VCaP (cell line): Measurements from ENCODE around the gene SF1.

Experiments
- H3K27ac ChIP-seq: fragments of 450-650 bp; 2 replicates; pipeline ENCODE4 v1.5.1; 2017
- TF ChIP-seq, protein P1 (sequence below): fragments of 450-650 bp; conservative IDR thresholded peaks from 2 replicates; pipeline ENCODE4 v1.5.1; 2017; ENCODE audit warnings: mild to moderate bottlenecking, moderate library complexity

Gene SF1

DNA sequence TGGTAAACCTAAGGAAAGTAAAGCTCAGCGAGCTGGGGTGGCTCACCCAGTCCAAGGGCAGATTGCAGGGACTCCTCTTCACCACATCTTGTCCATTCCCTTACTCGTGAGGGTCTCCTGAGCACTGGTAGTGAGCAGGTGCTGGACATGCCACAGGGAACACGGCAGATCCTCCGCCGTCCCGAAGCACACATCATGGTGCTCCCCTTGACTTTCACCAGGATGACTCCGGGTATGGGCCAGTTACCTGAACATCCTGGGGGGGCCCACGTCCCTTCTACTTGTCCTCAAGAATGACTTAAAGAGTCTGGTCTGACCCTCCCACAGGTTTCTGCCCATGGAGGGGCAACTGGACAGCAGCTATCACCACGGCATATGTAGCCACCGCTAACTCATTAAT, 8.0 kb upstream of the SF1 start:
- peak overlapping the region; percentile 58 for H3K27ac ChIP-seq
- TF ChIP-seq, protein P1, sequence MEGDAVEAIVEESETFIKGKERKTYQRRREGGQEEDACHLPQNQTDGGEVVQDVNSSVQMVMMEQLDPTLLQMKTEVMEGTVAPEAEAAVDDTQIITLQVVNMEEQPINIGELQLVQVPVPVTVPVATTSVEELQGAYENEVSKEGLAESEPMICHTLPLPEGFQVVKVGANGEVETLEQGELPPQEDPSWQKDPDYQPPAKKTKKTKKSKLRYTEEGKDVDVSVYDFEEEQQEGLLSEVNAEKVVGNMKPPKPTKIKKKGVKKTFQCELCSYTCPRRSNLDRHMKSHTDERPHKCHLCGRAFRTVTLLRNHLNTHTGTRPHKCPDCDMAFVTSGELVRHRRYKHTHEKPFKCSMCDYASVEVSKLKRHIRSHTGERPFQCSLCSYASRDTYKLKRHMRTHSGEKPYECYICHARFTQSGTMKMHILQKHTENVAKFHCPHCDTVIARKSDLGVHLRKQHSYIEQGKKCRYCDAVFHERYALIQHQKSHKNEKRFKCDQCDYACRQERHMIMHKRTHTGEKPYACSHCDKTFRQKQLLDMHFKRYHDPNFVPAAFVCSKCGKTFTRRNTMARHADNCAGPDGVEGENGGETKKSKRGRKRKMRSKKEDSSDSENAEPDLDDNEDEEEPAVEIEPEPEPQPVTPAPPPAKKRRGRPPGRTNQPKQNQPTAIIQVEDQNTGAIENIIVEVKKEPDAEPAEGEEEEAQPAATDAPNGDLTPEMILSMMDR: no peak

DNA sequence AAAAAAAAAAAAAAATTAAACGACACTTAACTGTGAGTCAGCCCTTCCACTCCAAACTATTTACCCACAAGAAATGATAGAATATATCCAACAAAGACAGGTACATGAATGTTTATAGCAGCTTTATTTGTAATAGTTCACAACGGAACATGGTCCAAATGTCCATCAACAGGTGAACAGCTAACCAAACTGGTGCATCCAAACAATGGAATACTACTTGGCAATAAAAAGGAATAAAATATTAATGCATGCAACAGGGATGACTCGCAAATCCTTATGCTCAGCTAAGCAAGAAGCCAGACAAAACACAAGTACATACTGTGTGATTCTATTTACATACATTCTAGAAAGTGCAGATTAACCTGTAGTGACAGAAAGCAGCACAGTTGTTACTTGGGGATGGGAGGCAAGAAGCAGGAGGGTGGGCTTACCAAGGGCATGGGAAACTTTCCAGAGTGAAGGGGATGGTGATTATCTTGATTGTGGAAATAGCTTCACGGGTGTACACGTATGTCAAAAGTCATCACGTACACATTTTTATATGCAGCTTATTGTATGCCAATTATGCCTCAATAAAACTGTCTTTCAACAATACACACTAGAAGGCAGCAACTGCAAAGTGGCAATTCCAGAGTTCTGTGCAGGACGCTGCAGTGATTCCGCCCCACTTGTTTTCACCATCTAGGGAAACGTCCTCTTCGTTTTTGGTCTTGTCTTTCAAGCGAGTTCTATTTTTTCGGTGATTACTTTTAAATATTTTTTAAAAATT, 6.7 kb upstream of the SF1 start:
- TF ChIP-seq, protein P1: no peak; the same call in 1 of the 2 replicates
- H3K27ac ChIP-seq: peak overlapping the region; percentile 58

DNA sequence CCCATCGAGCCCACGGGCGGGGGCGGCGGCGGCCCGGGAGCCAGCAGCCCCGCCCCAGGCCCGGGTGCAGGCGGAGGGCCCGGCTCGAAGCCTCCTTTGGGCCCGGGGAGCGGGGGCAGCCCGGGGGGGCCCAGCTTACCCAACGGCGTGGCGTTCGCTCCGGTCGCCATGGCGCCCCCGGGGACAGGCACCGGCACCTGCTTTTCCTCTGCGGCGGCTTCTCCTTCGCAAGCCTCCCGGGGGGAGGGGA, 194 bp downstream of the SF1 start:
- peak overlapping the region; percentile 100 for H3K27ac ChIP-seq
- TF ChIP-seq, protein P1: no peak

DNA sequence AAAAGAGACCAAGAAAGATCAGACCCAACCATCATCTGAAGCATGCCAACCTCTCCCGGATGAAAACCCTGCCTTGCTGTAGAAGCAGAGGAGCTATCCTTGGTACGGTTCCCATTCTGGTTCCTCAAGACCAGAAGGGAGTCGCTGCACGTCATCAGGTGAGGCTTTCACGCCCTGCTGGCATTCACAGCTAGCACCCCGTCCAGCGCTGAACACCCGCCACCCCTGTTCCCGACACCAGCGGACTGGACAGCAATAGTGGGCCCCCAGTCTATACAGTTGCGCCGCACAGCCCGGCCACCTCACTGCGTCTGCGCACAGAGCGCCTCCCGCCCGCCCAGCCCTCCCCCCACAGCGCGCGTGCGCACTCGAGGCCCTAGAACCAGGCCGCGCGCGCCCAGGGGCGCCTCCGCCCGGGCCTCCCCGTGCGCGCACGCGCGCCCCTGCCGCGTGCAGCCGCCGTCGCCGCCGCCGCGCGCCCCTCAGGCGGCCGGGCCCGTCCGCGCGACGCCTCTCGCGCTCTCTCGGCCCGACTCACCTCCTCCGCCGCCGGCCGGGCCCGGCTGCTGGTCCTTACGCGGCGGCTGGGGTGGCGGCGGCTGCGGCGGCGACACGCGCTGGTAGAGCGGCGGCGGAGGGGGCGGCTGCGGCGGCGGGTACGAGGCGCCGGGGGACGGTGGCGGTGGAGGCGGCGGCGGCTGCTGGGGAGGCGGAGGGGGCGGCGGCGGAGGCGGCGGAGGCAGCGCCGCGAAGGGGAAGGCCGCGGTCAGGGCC, 706 bp downstream of the SF1 start:
- H3K27ac ChIP-seq: peak overlapping the region; percentile 100
- TF ChIP-seq, protein P1: no peak

DNA sequence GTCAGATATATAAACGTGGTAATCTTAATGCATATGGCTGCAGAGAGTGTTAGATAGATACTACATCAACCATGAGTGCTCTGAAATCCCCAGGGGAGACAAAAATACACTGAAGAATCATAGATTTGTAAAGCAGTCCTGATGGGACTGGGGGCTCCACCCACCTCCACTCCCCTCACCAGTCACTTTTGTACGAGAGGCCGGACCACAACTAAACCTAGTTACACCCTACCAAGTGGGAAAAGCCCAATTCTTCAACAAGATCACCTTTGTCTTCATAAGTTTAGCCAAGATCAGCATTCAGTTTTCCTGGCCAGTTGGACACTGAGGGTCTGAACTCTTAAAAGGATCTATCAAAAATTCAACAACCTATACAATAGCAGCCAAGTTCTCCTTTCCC, 1.5 kb downstream of the SF1 start:
- TF ChIP-seq, protein P1: no peak
- peak overlapping the region; percentile 100 for H3K27ac ChIP-seq

DNA sequence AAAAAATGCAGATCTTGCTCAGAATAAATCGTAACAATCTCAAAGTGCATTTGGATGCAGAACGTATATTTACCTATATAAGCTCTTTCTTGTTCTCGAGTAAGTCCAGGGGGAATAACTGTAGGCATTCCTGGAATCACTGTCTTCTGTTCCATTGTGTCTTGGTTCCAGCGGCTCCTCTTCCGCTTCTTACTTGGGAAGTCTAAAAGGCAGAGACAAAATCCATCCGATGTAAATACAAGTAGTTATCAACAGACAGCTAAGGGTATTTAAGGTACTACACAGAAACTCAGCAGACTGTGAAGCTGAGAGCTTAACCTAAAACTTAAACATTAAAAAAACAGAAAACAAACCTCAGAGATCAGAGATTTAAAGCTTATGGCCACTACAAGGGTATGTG, 1.9 kb downstream of the SF1 start:
- TF ChIP-seq, protein P1: no peak
- H3K27ac ChIP-seq: peak overlapping the region; percentile 100; the same call in 1 of the 2 replicates

DNA sequence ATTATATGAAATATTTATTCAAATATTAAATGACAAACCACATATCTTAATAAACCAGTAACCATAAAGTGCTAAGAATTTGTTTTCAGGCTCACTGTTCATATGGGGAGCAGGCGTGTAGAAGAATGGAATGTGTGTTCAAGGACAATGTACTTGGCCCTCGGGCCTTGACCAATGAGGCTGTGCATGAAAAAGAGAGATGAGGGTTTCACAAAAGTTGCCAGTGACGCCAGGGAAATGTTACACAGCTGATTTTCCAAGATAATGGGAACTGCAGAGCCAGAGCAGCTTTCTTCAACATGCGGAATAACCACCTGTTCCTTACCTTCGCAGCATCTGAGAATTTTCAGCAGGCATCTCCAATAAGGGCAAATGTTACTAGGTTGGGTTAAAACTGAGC, 4.2 kb downstream of the SF1 start:
- TF ChIP-seq, protein P1: no peak
- H3K27ac ChIP-seq: no peak overlapping the region
